H1 (cell line): ENCODE measurements around the gene FPR3. TPM values are rescaled to one million over a fixed set of nuclear protein-coding genes. Genes with fewer than 3 reads are reported as not detected.

ENCODE experiments used
- ATF3 ChIP-seq: IDR thresholded peaks from 2 replicates; pipeline ENCODE4 v1.6.1; 2011; ENCODE audit warnings: low read depth, mild to moderate bottlenecking, low read length; ENCODE audit not compliant: insufficient read depth
- CEBPB ChIP-seq: IDR thresholded peaks from 2 replicates; pipeline ENCODE4 v1.6.1; 2012; ENCODE audit warnings: low read depth, low read length
- CHD1 ChIP-seq: IDR thresholded peaks from 2 replicates; pipeline ENCODE4 v1.6.1; 2012; ENCODE audit warnings: low read depth, low read length, improper control_type of control experiment
- CHD7 ChIP-seq: fragments of 300-600 bp; sonication (generic); IDR thresholded peaks from 2 replicates; pipeline ENCODE4 v1.7.1; 2012; ENCODE audit warnings: low read length, moderate library complexity, mild to moderate bottlenecking, inconsistent platforms; ENCODE audit not compliant: insufficient replicate concordance
- EGR1 ChIP-seq: IDR thresholded peaks from 2 replicates; pipeline ENCODE4 v1.6.1; 2011; ENCODE audit warnings: low read depth, low read length, borderline replicate concordance
- EZH2 ChIP-seq: fragments of 200-600 bp; sonication (generic); IDR thresholded peaks from 2 replicates; pipeline ENCODE4 v1.7.1; 2012; ENCODE audit warnings: low read depth, mild to moderate bottlenecking, moderate library complexity, low read length, inconsistent platforms; ENCODE audit not compliant: severe bottlenecking
- KDM4A ChIP-seq: IDR thresholded peaks from one replicate; pipeline ENCODE4 v1.7.1; 2012; ENCODE audit warnings: low read depth, mild to moderate bottlenecking, moderate library complexity, low read length, inconsistent platforms; ENCODE audit not compliant: severe bottlenecking
- KDM5A ChIP-seq: fragments of 200-600 bp; IDR thresholded peaks from 2 replicates; pipeline ENCODE4 v1.7.1; 2012; ENCODE audit warnings: mild to moderate bottlenecking, low read length, inconsistent platforms, mixed read lengths
- RFX5 ChIP-seq: IDR thresholded peaks from 2 replicates; pipeline ENCODE4 v1.6.1; 2011; ENCODE audit warnings: low read depth, low read length, improper control_type of control experiment, borderline replicate concordance
- TEAD4 ChIP-seq: IDR thresholded peaks from 2 replicates; pipeline ENCODE4 v1.6.1; 2012; ENCODE audit warnings: low read depth, low read length, inconsistent platforms, mixed read lengths
- YY1 ChIP-seq: IDR thresholded peaks from 2 replicates; pipeline ENCODE4 v1.6.1; 2011; ENCODE audit warnings: low read depth, mild to moderate bottlenecking, low read length
- polyA plus RNA-seq, 7 experiments: library from polyadenylated mRNA; depleted of rRNA in 3 of 7; stranded (reverse) in 5 of 7; unstranded in 2 of 7; fragments of >200 nt in 5 of 7; fragments of 200-250 nt in 2 of 7; gene quantifications; 1 replicate in 5 of 7; 2 replicates in 1 of 7; 4 replicates in 1 of 7; pipeline versions ENCODE4 v1.2.1 to v1.2.3, GENCODE V29; 2011 to 2013; ENCODE audit warnings: missing spikeins in 2 of 7, mixed read lengths in 2 of 7
- total RNA-seq: library from RNA; stranded (reverse); fragmentation: NEBNext Ultra II Directional; extraction: Animal tissue kit (Norgen Biotek cat#: 25700); gene quantifications from 2 replicates; pipeline ENCODE4 v1.2.1, GENCODE V29; 2021

FPR3 gene
- total and polyA plus RNA-seq, 2 of the 8 experiments (the other 6 are each of a cell fraction or from before 2014, with no cell fraction given): not detected

- no peak for TF ChIP-seq CHD7
- no peak for TF ChIP-seq EZH2
- TF ChIP-seq RFX5: no peak
- no peak for TF ChIP-seq CHD1
- TF ChIP-seq TEAD4: no peak
- no peak for TF ChIP-seq ATF3
- no peak for TF ChIP-seq KDM4A
- no peak for TF ChIP-seq CEBPB
- no peak for TF ChIP-seq YY1
- TF ChIP-seq EGR1: no peak
- no peak for TF ChIP-seq KDM5A
Observed at GRCh38 chr19:51779703-51780102, 15.3 kb upstream of the FPR3 start (continued).
